Small intestine (tissue), 7 donors: ENCODE measurements around the gene ELF5. TPM values are rescaled to one million over a fixed set of nuclear protein-coding genes. Genes with fewer than 3 reads are reported as not detected.
A peak's percentile ranks its signal among the peaks of the same experiment; 100 is the strongest.

ENCODE experiments used
- DNase-seq, 2 donors: peaks; one replicate each; pipeline versions ENCODE4 v3.0.0 to v3.0.0-alpha.2; 2013
- FAIRE-seq: peaks from 2 replicates; lab custom pipeline; 2012; peaks lifted over from hg19 to GRCh38; lab: Jason Lieb, UNC
- H3K27ac ChIP-seq, 3 donors: one replicate each; pipeline ENCODE4 v1.5.1; 2013; ENCODE audit warnings: low read length in 2 of 3, mild to moderate bottlenecking in 2 of 3, control low read depth in 1 of 3, inconsistent platforms in 1 of 3, low read depth in 1 of 3, moderate library complexity in 1 of 3
- H3K27me3 ChIP-seq, 3 donors: one replicate each; pipeline ENCODE4 v1.6.1; 2013; ENCODE audit warnings: low read length in 3 of 3, inconsistent platforms in 1 of 3; ENCODE audit not compliant: control insufficient read depth in 3 of 3, insufficient read depth in 3 of 3
- H3K36me3 ChIP-seq, 3 donors: one replicate each; pipeline ENCODE4 v1.6.1; 2013; ENCODE audit warnings: low read length in 3 of 3, inconsistent platforms in 1 of 3, low read depth in 1 of 3, mild to moderate bottlenecking in 1 of 3, moderate library complexity in 1 of 3; ENCODE audit not compliant: control insufficient read depth in 3 of 3, insufficient read depth in 2 of 3
- H3K4me1 ChIP-seq, 3 donors: one replicate each; pipeline ENCODE4 v1.6.1; 2013; ENCODE audit warnings: low read length in 2 of 3, inconsistent platforms in 1 of 3, low read depth in 1 of 3, mild to moderate bottlenecking in 1 of 3, moderate library complexity in 1 of 3; ENCODE audit not compliant: control insufficient read depth in 3 of 3, insufficient read depth in 2 of 3
- H3K4me3 ChIP-seq, 3 donors: one replicate each; pipeline ENCODE4 v1.5.1; 2013; ENCODE audit warnings: low read length in 3 of 3, control low read depth in 1 of 3, inconsistent platforms in 1 of 3, low read depth in 1 of 3, mild to moderate bottlenecking in 1 of 3, moderate library complexity in 1 of 3
- H3K9me3 ChIP-seq, 2 donors: one replicate each; pipeline ENCODE4 v1.6.1; 2013; ENCODE audit warnings: low read depth in 1 of 2, low read length in 1 of 2; ENCODE audit not compliant: control insufficient read depth in 2 of 2, insufficient read depth in 1 of 2
- WGBS, 3 donors: extraction: QIAGEN DNeasy Blood & Tissue Kit; methylation state at CpG; one replicate each; pipeline ENCODE4 v1.1.7; 2013; 5-methylcytosine and 5-hydroxymethylcytosine counted together
- polyA plus RNA-seq, 4 donors: library from polyadenylated mRNA; stranded (reverse) in 3 of 4; unstranded in 1 of 4; fragments of 200-250 nt in 3 of 4; fragments of 120-200 nt in 1 of 4; gene quantifications; one replicate each; pipeline versions ENCODE4 v1.2.1 to v1.2.3, GENCODE V29; 2013
- donor health status: healthy with polysubstance abuse.
- donor health status: control.
- donor health status: control.
- donor health status: Bipolar disorder and iron deficiency.
- donor health status: healthy.

The ELF5 gene
- polyA plus RNA-seq, 4 donors: not detected

DNA sequence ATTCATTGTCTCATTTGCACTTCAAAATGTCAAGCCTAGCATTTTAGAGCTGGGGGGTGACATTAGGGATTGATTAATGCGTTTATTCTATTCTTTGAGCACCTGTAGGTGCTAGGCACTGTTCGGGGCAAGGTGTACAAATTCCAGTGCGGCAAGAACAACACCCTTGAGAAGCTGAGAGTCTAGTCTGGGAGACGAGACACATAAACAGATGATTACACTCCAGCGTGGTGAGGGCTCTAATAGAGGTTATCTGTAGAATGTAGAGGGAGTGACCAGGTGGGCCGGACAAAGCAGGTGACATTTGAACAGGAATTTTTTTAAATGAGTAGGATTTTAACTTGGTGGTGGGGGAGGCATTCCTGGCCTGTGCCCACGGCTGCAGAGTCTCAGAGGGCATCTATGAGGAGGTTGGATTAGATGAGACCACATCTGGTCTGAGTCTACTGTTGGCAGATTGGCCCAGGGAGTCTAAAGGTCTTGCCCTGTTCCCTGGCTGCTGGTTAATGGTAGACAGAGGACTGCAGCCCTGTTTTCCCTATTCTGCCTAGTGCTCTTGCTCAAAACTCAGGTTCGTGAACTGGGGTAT, 73.9 kb downstream of the ELF5 start:
- Histone ChIP-seq H3K4me3 (peak overlapping the region; percentile 62 to 95 (median 73)), H3K27ac (peak overlapping the region; percentile 88 to 95 (median 95)), H3K4me1 (peaks cover 2 to 11% (median 10%) of the 10 kb centered on the region in 3 donors), H3K9me3 (peaks cover 0 to 3% of the 10 kb centered on the region in 2 donors), H3K27me3 (no peaks in the 10 kb centered on the region), H3K36me3 (peaks cover 0 to 3% (median 0%) of the 10 kb centered on the region in 3 donors)
- DNase-seq (peak; percentile 57 to 78), FAIRE-seq (no peak)
- WGBS, 3 donors: 7 to 21% (median 20%) methylated on average over 8 of the region's 8 CpGs

DNA sequence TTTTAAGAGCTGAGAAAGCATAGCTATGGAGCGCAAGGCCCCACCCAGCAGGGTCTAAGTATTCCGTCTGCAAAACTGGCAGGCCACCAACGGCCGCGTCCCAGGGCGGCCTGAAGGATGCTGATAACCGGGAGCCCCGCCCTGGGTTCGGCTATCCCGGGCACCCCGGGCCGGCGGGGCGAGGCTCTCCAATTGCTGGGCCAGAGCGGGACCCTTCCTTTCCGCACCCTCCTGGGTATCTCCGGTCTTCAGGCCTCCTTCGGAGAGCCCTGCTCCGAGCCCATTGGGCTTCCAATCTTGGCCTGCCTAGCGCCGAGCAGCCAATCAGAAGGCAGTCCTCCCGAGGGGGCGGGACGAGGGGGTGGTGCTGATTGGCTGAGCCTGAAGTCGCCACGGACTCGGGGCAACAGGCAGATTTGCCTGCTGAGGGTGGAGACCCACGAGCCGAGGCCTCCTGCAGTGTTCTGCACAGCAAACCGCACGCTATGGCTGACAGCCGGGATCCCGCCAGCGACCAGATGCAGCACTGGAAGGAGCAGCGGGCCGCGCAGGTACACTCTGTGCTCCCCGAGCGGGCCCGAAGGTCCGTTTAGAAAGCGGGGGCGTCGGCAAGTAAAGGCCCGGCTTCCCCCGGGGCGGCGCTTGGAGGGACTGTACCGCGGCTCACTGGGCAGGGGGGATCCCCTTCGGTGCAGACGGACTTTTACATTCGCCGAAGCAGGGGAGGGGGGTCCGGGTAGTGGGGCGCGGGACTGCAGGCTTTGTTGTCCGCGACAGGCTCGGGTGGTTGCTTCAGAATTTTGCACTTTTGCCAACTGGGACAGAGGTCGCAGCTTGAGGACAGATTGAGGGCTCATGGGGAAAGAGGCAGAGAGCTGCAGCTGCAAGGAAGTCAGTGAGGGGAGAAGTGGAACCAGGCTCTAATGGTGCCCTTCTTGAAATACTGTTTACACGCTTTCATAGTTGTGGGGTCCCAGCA, 74.8 kb downstream of the ELF5 start, which contains the start of gene CAT:
Gene CAT (plus strand): TSS at position 406 of the 979 bp plus-strand sequence. CDS start 80 bp downstream, at position 486.
- DNase-seq (peak; percentile 97 to 99), FAIRE-seq (no peak)
- Histone ChIP-seq H3K27ac (peak within 1 kb of the TSS; percentile 88 to 95 (median 95)), H3K27me3 (no peaks in the 10 kb centered on the region), H3K9me3 (peaks cover 0 to 3% of the 10 kb centered on the region in 2 donors), H3K4me3 (peak within 1 kb of the TSS; percentile 62 to 95 (median 73)), H3K4me1 (peaks cover 0 to 11% (median 10%) of the 10 kb centered on the region in 3 donors), H3K36me3 (peaks cover 0 to 3% (median 0%) of the 10 kb centered on the region in 3 donors)
- 0 to 3% (median 1%) methylated on average over 58 to 62 of the region's 62 CpGs for WGBS, 3 donors

DNA sequence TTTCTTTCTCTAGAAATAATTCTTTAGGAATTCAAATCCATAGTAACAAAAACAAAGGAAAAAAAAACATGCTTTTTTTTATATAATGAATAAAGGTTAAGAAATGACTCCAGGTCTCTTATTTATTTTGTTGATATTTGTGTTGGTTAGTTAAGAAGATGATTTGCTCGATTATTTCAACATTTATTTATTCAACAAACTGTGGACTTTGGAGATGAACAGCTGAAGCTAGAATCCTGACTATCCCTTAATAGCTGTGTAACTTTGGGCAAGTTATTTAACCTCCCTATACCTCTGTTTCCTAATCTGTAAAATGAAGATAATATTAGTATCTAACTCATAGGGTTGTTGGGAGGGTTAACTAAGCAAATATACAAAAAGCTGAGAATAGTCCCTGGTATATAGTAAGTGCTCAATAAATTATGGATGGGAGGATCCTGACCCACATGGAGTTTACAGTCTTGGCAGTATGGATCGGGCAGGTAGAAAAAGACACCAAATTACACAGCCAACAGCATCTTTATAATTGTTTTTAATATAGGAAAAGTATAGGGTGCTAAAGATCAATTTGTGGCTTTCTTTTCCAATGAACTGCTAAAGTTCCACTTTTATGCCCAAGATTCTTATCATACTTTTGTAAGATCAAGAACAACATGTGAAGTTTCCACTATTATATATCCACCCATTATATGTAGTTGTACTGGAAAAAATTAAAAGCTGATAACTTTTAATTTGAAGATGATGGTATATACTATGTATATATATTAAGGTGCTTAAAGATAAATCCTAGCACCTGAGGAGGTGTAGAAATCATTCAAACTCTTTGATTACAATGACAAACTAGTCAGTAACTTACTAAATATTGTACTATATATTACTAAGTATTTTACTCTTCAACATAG, 76.1 kb downstream of the ELF5 start:
- FAIRE-seq (no peak), DNase-seq (no peak)
- Histone ChIP-seq H3K9me3 (peaks cover 0 to 3% of the 10 kb centered on the region in 2 donors), H3K4me3 (no peak overlapping the region), H3K36me3 (peaks cover 0 to 3% (median 0%) of the 10 kb centered on the region in 3 donors), H3K4me1 (peaks cover 0 to 10% (median 8%) of the 10 kb centered on the region in 3 donors), H3K27ac (no peak overlapping the region), H3K27me3 (no peaks in the 10 kb centered on the region)
- 80 to 84% (median 82%) methylated on average over 2 of the region's 2 CpGs for WGBS, 3 donors

DNA sequence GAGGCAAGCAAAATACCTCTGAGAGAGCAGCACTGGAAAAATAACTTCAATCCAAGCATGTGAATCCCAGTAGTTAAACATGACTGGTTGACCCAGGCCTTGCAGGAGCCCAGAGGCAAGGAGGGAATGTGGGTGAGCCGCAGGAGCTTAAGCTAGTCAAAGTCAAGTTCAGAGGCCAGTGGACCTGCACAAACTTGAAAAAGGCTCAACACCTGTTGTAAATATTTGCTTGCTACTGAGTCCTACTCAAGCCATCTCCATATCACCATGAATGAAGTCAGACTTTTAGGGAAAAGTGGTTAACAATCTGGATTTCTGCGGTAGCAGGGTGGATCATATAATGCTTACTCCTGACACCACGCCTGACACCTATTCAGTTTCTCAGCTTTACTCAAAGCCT, 79.7 kb downstream of the ELF5 start:
- no peaks in the 10 kb centered on the region for H3K9me3 ChIP-seq
- no peaks in the 10 kb centered on the region for H3K27me3 ChIP-seq
- H3K4me3 ChIP-seq: no peak overlapping the region
- H3K27ac ChIP-seq: no peak overlapping the region
- 86 to 93% (median 93%) methylated on average over 3 of the region's 3 CpGs for WGBS, 3 donors
- no peaks in the 10 kb centered on the region for H3K4me1 ChIP-seq
- DNase-seq (no peak), FAIRE-seq (no peak)
- H3K36me3 ChIP-seq: no peaks in the 10 kb centered on the region

DNA sequence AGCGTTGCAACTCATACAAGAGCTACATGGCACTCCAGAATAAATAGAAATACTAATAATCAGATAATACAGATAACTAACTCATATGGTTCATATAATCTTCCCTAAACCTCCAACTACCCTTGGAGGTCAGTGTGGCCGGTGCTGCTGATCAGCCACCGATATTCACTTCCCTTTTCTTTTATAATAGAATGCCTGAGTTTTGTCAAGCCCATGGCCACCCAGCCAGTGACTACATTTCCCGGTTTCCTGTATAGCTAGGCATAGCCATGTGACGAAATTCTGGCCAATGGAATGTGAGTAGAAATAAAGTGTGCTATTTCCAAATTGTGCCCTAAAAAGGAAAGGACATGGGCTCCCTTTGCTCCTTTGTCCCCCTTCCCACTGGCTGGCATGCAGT, 80.8 kb downstream of the ELF5 start:
- FAIRE-seq: no peak
- Histone ChIP-seq H3K36me3 (no peaks in the 10 kb centered on the region), H3K4me3 (no peak overlapping the region), H3K4me1 (no peaks in the 10 kb centered on the region), H3K27me3 (no peaks in the 10 kb centered on the region), H3K27ac (no peak overlapping the region), H3K9me3 (no peaks in the 10 kb centered on the region)
- WGBS, 3 donors: 70 to 90% (median 74%) methylated on average over 5 of the region's 5 CpGs
- no peak for DNase-seq

DNA sequence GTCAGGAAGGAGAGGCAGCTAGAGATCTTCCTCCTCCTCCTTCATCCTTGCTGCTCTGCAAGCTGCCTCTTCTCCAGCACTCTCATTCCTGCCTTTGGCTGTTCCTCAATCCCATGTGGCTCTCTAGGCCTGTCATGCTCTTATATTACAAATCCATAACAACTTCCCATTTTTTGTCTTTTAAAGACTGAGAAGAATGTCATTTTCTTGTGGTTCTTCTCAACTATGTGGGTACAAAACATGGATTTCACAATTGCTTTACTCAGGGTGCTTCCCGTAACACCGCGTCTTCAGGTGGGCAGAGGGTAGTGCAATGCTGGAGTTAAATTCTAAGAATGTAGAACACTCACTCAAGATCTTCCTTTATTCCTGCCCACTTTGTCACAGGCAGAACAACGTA, 81.6 kb downstream of the ELF5 start:
- Histone ChIP-seq H3K27ac (no peak overlapping the region), H3K36me3 (no peaks in the 10 kb centered on the region), H3K4me3 (no peak overlapping the region), H3K27me3 (no peaks in the 10 kb centered on the region), H3K9me3 (no peaks in the 10 kb centered on the region), H3K4me1 (no peaks in the 10 kb centered on the region)
- DNase-seq: no peak
- WGBS, 3 donors: 88 to 94% (median 92%) methylated on average over 4 of the region's 4 CpGs
- FAIRE-seq: no peak
